DLD1 (cell line): ENCODE measurements around the gene ESPN.
"Not testable (repeated sequence)": the region's sequence is repeated elsewhere in the genome, so short reads cannot be mapped to it uniquely, and the experiment has no call there.

Experiments
- in situ Hi-C: cut with HindIII; loops from 2 replicates; pipeline ENCODE4 v1.10.0; 2017; ENCODE audit warnings: low sequenced_read_pairs

Gene ESPN

GRCh38 chr1:6447016-6447817 lies 22.6 kb downstream of the ESPN start:
- in situ Hi-C loops = no loop called here

GRCh38 chr1:6447818-6448748 lies 23.5 kb downstream of the ESPN start:
- in situ Hi-C loops = no loop called here

GRCh38 chr1:6448749-6449631 lies 24.4 kb downstream of the ESPN start:
- in situ Hi-C loops = no loop called here

GRCh38 chr1:6450005-6450450 lies 25.5 kb downstream of the ESPN start:
- in situ Hi-C loops = no loop called here

- in situ Hi-C loops = not testable (repeated sequence)
Measured at GRCh38 chr1:6450486-6450885, 25.9 kb downstream of the ESPN start.

GRCh38 chr1:6450943-6451373 lies 26.4 kb downstream of the ESPN start:
- in situ Hi-C loops = no loop called here

GRCh38 chr1:6453895-6454855 lies 29.6 kb downstream of the ESPN start:
- in situ Hi-C loops = not testable (repeated sequence)

GRCh38 chr1:6454856-6455751 lies 30.5 kb downstream of the ESPN start:
- in situ Hi-C loops = no loop called here

- in situ Hi-C loops = not testable (repeated sequence)
Measured at GRCh38 chr1:6455752-6456520, 31.4 kb downstream of the ESPN start.

- in situ Hi-C loops = no loop called here
Measured at GRCh38 chr1:6456800-6457466, 32.4 kb downstream of the ESPN start.

GRCh38 chr1:6459850-6460265 lies 35.3 kb downstream of the ESPN start:
- in situ Hi-C loops = no loop called here

GRCh38 chr1:6460301-6461050 lies 35.9 kb downstream of the ESPN start:
- in situ Hi-C loops = no loop called here

- in situ Hi-C loops = no loop called here
Measured at GRCh38 chr1:6461051-6461530, 36.5 kb downstream of the ESPN start.

- in situ Hi-C loops = no loop called here
Measured at GRCh38 chr1:6461538-6462411, 37.2 kb downstream of the ESPN start.

GRCh38 chr1:6462412-6463119 lies 38.0 kb downstream of the ESPN start:
- in situ Hi-C loops = no loop called here
